NCI-H748 (cell line): ENCODE results near the gene CYSRT1.

ENCODE experiments used
- DNase-seq: peaks from one replicate; lab custom pipeline; 2025; ENCODE audit not compliant: unreplicated experiment; lab: John Stamatoyannopoulos, UW

CYSRT1 gene

DNA sequence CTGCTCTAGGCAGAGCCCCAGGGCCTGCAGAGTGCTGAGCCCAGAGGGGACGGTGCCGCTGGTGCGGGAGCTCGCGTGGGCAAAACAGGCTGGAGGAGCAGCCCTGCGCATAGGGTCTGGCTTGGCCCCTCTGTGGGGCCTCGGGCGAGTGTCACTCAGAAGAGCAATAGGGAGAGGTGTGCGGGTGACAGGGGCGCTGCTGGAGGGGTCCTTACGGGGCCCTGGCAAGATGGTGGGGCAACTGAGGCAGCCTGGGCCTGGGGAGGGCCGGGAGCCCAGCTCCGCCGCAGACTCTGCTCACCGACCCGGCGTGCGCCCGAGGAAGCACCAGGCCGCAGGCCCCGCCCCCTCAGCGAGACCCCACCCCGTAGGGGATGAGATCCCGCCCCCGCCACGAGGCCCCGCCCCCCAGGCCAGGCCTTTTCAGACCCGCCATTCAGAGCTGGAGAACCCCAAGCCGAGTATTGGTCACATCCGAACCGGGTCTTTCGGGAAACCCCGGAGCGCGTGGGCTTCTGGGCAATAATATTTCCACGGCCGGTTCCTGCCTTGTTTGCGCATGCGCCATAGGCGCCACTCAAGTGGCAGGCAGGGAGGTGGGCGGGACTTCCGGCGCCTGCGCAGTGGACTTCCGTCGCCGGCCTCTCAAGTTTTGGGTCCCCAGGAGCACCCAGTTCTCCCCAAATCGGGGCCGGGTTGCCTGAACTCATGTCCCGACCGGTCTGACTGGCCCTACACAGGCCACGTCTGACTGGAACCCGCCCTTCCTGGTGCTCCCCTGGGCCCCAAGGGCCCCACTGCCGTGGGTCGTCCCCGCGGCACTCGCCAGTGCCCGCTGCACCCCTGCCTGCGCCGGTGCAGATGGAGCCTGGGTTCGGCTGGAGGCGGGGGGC is 1.6 kb upstream of the CYSRT1 start:
- DNase-seq, result peak; percentile 93

DNA sequence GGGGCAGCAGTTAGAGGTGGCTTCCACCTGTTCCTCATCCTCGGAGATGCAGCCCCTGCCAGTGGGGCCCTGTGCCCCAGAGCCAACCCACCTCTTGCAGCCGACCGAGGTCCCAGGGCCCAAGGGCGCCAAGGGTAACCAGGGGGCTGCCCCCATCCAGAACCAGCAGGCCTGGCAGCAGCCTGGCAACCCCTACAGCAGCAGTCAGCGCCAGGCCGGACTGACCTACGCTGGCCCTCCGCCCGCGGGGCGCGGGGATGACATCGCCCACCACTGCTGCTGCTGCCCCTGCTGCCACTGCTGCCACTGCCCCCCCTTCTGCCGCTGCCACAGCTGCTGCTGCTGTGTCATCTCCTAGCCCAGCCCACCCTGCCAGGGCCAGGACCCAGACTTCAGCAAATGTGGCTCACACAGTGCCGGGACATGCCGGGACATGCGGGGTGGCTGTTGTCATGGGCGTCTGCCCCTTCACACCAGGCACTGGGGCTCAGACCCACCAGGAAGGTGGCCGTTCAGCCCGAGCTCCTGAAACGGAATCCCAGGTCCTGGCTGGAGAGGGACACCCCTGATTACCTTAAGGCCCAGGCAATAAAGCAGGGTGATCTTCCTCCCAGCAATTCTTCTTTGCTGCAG is 841 bp downstream of the CYSRT1 start:
- no peak for DNase-seq

GRCh38 chr9:137226338-137227053 is 1.5 kb downstream of the CYSRT1 start:
- DNase-seq, result no peak

GRCh38 chr9:137227054-137227852 is 2.3 kb downstream of the CYSRT1 start, which contains the start of gene RNF224:
TSS of gene RNF224 (plus strand) at chr9:137227502. CDS start at chr9:137228336, 834 bp downstream.
- DNase-seq, result peak; percentile 82

- no peak for DNase-seq
These were observed 3.0 kb downstream of the CYSRT1 start for GRCh38 chr9:137227853-137228505.

DNA sequence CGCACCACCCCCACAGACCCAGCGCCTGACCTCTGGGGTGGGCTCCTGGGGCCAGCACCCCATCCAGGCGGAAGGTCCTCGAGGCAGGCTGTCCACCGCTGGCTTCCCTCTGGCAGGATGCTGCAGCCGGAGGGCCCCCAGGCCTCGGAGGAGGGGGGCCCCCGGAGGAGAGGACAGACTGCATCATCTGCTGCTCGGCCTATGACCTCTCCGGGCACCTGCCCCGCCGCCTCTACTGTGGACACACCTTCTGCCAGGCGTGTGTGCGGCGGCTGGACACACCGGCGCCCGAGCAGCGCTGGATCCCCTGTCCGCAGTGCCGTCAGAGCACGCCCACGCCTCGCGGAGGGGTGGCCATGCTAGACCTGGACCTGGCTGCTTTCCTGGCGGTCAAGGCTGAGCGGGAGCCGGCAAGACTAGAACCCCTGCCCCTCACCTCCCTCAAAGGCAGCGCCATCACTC is 3.6 kb downstream of the CYSRT1 start:
- no peak for DNase-seq

- no peak for DNase-seq
These were observed 4.3 kb downstream of the CYSRT1 start for GRCh38 chr9:137228968-137229896.

DNA sequence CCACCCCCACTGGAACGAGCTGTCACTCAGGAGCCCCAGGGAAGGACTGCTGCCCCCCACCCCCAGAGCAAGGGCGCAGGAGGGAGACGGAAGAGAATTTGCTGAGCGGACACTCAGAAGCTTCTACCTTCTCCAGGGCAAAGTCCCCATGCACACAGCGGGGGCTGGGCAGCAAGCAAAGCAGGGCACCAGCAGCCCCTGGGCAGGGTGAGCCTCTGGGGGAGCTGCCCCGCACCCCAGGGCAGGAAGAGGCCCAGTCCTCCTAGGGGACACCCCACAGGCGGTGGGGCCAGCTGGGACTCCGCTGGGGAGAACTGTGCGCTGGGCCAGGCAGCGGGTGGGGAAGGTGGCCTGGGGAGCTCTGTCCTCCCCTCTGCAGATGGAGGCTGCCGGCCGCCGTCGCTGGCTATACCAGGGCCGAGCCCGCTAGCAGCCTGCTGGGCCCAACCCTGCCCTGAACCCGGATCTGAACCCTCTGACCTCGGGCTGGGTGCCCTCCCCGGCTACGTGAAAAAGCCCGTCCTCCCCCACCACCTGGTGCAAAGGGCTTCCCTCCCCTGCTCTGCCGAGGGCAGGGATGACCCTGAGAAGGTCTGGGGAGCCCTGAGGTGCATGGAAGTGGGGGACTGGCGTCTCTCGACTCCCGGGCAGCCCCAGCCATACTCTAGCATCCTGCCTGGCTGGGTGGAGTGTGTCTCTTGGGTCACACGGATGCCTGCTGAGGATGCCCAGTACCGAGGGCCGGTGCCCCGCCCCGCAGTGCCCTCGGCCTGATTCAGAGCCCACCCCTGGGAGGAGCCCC is 5.1 kb downstream of the CYSRT1 start:
- DNase-seq, result no peak

- DNase-seq, result no peak
These were observed 5.9 kb downstream of the CYSRT1 start, which contains the start of gene SLC34A3 for GRCh38 chr9:137230705-137231371. TSS of gene SLC34A3 (plus strand) at chr9:137230901. CDS start at chr9:137231703, 802 bp downstream.

DNA sequence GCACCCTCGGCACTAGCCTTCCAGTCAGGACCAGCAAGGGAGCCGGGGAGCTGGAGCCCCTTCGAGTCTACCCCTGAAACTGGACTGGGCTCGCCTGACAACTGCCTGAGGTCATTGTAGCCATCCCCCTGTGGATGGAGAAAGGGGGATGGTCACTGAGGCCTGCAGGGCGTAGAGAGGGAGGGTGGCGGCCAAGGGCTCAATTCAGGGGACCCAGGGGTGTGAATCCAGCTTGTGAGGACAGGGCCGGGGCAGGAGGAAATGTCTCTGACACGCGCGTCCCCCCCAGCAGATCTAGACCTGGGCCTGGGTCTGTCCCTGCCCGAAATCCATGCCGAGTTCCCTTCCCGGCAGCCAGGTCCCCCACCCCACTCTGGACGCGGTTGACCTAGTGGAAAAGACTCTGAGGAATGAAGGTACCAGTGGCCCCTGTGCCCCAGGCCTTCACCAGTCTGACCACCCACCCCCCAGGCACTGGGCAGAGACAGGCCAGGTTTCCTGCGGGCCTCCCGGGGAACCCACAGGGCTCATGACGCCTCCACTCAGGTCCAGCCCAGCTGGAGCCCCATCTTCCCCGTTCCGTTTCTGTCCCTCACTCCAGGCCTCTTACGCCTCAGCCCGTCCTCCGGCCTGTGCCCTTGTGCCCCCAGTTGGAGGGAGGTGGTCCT is 6.5 kb downstream of the CYSRT1 start:
- DNase-seq, result no peak

DNA sequence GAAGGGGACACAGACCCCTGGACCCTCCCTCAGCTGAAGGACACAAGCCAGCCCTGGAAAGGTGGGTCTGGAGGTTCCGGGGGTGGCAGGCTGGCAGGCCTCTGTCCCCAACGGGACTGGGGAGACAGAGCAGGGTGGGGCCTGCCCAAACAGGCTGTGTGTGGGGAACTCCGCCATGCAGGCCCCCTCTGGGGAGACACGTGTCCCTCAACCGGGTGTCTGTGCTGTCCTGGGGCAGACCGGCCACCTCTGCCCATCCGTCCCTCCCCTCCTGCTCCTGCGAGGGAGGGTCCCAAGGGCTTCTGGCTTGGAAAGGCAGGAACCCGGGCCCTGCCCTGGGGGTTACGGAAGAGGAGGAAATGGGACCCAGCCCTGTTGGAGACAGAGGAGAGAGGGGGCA is 7.1 kb downstream of the CYSRT1 start:
- DNase-seq, result no peak

DNA sequence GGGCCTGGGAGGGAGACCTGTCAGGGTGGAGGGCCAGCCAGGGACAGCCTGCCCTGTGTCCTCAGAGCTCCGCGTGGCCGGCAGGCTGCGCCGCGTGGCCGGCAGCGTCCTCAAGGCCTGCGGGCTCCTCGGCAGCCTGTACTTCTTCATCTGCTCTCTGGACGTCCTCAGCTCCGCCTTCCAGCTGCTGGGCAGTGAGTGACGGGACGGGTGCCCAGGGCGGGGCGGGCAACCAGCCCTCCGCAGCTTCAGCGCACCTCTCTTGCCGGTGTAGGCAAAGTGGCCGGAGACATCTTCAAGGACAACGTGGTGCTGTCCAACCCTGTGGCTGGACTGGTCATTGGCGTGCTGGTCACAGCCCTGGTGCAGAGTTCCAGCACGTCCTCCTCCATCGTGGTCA is 7.5 kb downstream of the CYSRT1 start:
- no peak for DNase-seq

DNA sequence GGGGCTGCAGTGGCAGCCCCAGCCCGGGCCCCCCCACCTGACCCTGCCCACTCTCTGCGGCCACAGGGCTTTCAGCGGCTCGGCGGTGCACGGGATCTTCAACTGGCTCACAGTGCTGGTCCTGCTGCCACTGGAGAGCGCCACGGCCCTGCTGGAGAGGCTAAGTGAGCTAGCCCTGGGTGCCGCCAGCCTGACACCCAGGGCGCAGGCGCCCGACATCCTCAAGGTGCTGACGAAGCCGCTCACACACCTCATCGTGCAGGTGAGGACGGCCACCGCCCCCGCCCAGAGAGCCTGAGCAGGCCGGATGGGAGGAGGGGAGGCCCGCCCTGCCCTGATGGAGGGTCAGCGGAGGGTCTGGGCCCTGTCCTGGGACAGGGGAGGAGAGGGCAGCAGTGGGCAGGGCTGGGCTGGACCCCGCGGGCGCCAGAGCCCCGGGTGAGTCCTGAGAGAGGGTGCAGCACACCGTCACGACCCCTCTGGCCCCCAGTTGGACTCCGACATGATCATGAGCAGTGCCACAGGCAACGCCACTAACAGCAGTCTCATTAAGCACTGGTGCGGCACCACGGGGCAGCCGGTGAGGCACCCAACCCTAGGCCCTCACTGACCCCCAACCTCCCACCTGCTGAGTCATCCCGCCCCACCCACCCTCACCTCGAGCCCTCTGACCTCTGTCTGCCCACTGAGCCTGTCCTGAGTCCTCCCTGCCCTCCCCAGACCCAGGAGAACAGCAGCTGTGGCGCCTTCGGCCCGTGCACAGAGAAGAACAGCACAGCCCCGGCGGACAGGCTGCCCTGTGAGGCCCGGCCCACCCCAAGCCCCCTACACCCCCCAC is 8.4 kb downstream of the CYSRT1 start:
- no peak for DNase-seq

DNA sequence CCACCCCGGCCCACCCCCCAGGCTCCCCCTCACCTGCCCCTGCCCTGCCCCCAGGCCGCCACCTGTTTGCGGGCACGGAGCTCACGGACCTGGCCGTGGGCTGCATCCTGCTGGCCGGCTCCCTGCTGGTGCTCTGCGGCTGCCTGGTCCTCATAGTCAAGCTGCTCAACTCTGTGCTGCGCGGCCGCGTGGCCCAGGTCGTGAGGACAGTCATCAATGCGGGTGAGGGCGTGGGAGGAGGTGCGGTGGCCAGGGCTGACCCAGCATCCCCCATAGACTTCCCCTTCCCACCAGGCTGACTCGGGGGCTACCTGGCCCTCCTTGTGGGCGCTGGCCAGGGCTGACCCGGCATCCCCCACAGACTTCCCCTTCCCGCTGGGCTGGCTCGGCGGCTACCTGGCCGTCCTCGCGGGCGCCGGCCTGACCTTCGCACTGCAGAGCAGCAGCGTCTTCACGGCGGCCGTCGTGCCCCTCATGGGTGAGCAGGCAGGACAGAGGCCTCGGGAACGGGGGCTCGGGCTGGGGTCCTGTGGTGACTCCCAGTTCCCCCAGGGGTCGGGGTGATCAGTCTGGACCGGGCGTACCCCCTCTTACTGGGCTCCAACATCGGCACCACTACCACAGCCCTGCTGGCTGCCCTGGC is 9.2 kb downstream of the CYSRT1 start:
- no peak for DNase-seq

- no peak for DNase-seq
These were observed 9.9 kb downstream of the CYSRT1 start for GRCh38 chr9:137234758-137235423.
